Type B pancreatic cell (in vitro differentiated cells): ENCODE measurements around the gene EOLA2. TPM values are rescaled to one million over a fixed set of nuclear protein-coding genes. Genes with fewer than 3 reads are reported as not detected.
"Not testable (repeated sequence)": the region's sequence is repeated elsewhere in the genome, so short reads cannot be mapped to it uniquely, and the experiment has no call there.

Experiments used
- DNase-seq: peaks from one replicate; pipeline ENCODE4 v3.0.0; 2021; ENCODE audit warnings: mixed read lengths; ENCODE audit not compliant: unreplicated experiment; ENCODE audit errors: extremely low spot score
- H3K27ac Mint-ChIP-seq: 2 replicates; pipeline ENCODE4 v1.8.0; 2021; ENCODE audit warnings: mild to moderate bottlenecking, mixed read lengths
- H3K27me3 Mint-ChIP-seq: 2 replicates; pipeline ENCODE4 v1.8.0; 2021; ENCODE audit warnings: mixed read lengths
- H3K36me3 Mint-ChIP-seq: 2 replicates; pipeline ENCODE4 v1.8.0; 2021; ENCODE audit warnings: mixed read lengths
- H3K4me1 Mint-ChIP-seq: one replicate; pipeline ENCODE4 v1.8.0; 2021; ENCODE audit warnings: mixed read lengths; ENCODE audit not compliant: unreplicated experiment
- H3K4me3 Mint-ChIP-seq: 2 replicates; pipeline ENCODE4 v1.8.0; 2021; ENCODE audit warnings: mild to moderate bottlenecking, mixed read lengths
- H3K9me3 Mint-ChIP-seq: 2 replicates; pipeline ENCODE4 v1.8.0; 2021; ENCODE audit warnings: mixed read lengths
- CTCF ChIP-seq: fragments of 200-600 bp; sonication (generic); conservative IDR thresholded peaks from 2 replicates; pipeline ENCODE4 v1.5.0; 2021; ENCODE audit warnings: antibody characterized with exemption, mild to moderate bottlenecking
- total RNA-seq: library from RNA; stranded (reverse); gene quantifications from 2 replicates; pipeline ENCODE4 v1.2.1, GENCODE V29; 2021; ENCODE audit warnings: low replicate concordance

EOLA2 gene
- total RNA-seq, 1 donor from 2014 or later, result 32.7 TPM

- no peaks in the 10 kb centered on the region for H3K4me1 Mint-ChIP-seq
- no peak for TF ChIP-seq CTCF
- H3K9me3 Mint-ChIP-seq, result no peaks in the 10 kb centered on the region
- no peaks in the 10 kb centered on the region for H3K27me3 Mint-ChIP-seq
- H3K4me3 Mint-ChIP-seq, result no peak overlapping the region
- no peak overlapping the region for H3K27ac Mint-ChIP-seq
- no peaks in the 10 kb centered on the region for H3K36me3 Mint-ChIP-seq
- DNase-seq, result no peak
Measured at GRCh38 chrX:149948016-149948415, 9.7 kb upstream of the EOLA2 start.

GRCh38 chrX:149946932-149947331, 8.6 kb upstream of the EOLA2 start:
- not testable (repeated sequence) for H3K9me3 Mint-ChIP-seq, H3K4me3 Mint-ChIP-seq, H3K36me3 Mint-ChIP-seq

GRCh38 chrX:149945820-149946219, 7.5 kb upstream of the EOLA2 start:
- DNase-seq, H3K9me3 Mint-ChIP-seq, H3K4me1 Mint-ChIP-seq, H3K27ac Mint-ChIP-seq, H3K4me3 Mint-ChIP-seq, H3K36me3 Mint-ChIP-seq, H3K27me3 Mint-ChIP-seq: not testable (repeated sequence)

More at GRCh38 chrX:149946932-149947331, 8.6 kb upstream of the EOLA2 start:
- not testable (repeated sequence) for H3K4me1 Mint-ChIP-seq, DNase-seq, H3K27me3 Mint-ChIP-seq, H3K27ac Mint-ChIP-seq

- H3K36me3 Mint-ChIP-seq, H3K4me1 Mint-ChIP-seq, H3K27ac Mint-ChIP-seq, DNase-seq, H3K27me3 Mint-ChIP-seq, H3K4me3 Mint-ChIP-seq, H3K9me3 Mint-ChIP-seq: not testable (repeated sequence)
Measured at GRCh38 chrX:149945087-149945670, 6.9 kb upstream of the EOLA2 start.

GRCh38 chrX:149940674-149941024, 2.4 kb upstream of the EOLA2 start:
- H3K27me3 Mint-ChIP-seq, H3K9me3 Mint-ChIP-seq, DNase-seq, H3K36me3 Mint-ChIP-seq, H3K4me1 Mint-ChIP-seq: not testable (repeated sequence)
- H3K4me3 Mint-ChIP-seq, result peak overlapping the region; percentile 90
- H3K27ac Mint-ChIP-seq, result peak overlapping the region; percentile 98
- peak; percentile 63 for TF ChIP-seq CTCF

GRCh38 chrX:149939905-149940673, 1.8 kb upstream of the EOLA2 start:
- TF ChIP-seq CTCF, result no peak
- H3K9me3 Mint-ChIP-seq, result no peaks in the 10 kb centered on the region
- no peaks in the 10 kb centered on the region for H3K27me3 Mint-ChIP-seq

GRCh38 chrX:149939655-149939904, 1.3 kb upstream of the EOLA2 start:
- H3K27me3 Mint-ChIP-seq, result no peaks in the 10 kb centered on the region
- no peaks in the 10 kb centered on the region for H3K36me3 Mint-ChIP-seq
- DNase-seq, result no peak
- peak overlapping the region; percentile 98 for H3K27ac Mint-ChIP-seq
- peak overlapping the region; percentile 90 for H3K4me3 Mint-ChIP-seq
- H3K4me1 Mint-ChIP-seq, result no peaks in the 10 kb centered on the region
- H3K9me3 Mint-ChIP-seq, result no peaks in the 10 kb centered on the region
- TF ChIP-seq CTCF, result no peak

More at GRCh38 chrX:149939905-149940673, 1.8 kb upstream of the EOLA2 start:
- DNase-seq, result peak; percentile 86
- H3K4me3 Mint-ChIP-seq, result peak overlapping the region; percentile 90
- no peaks in the 10 kb centered on the region for H3K36me3 Mint-ChIP-seq
- peak overlapping the region; percentile 98 for H3K27ac Mint-ChIP-seq
- H3K4me1 Mint-ChIP-seq, result no peaks in the 10 kb centered on the region
